Myocyte (in vitro differentiated cells): ENCODE data around the gene MUC5AC. TPM values are rescaled to one million over a fixed set of nuclear protein-coding genes. Genes with fewer than 3 reads are reported as not detected.
"Not testable (repeated sequence)": the region's sequence is repeated elsewhere in the genome, so short reads cannot be mapped to it uniquely, and the experiment has no call there.

ENCODE experiments used
- DNase-seq: peaks from one replicate; pipeline ENCODE4 v3.0.0-alpha.2; 2012; ENCODE audit warnings: low read depth
- polyA plus RNA-seq: library from polyadenylated mRNA; unstranded; fragments of >200 nt; gene quantifications from one replicate; pipeline ENCODE4 v1.2.1, GENCODE V29; 2012; ENCODE audit warnings: missing spikeins
- total RNA-seq: library from RNA; depleted of rRNA; stranded (reverse); fragments of >200 nt; gene quantifications from 2 replicates; pipeline ENCODE4 v1.2.3, GENCODE V29; 2014

Gene MUC5AC
- not detected in 2 replicates for total RNA-seq
- polyA plus RNA-seq = not detected

DNA sequence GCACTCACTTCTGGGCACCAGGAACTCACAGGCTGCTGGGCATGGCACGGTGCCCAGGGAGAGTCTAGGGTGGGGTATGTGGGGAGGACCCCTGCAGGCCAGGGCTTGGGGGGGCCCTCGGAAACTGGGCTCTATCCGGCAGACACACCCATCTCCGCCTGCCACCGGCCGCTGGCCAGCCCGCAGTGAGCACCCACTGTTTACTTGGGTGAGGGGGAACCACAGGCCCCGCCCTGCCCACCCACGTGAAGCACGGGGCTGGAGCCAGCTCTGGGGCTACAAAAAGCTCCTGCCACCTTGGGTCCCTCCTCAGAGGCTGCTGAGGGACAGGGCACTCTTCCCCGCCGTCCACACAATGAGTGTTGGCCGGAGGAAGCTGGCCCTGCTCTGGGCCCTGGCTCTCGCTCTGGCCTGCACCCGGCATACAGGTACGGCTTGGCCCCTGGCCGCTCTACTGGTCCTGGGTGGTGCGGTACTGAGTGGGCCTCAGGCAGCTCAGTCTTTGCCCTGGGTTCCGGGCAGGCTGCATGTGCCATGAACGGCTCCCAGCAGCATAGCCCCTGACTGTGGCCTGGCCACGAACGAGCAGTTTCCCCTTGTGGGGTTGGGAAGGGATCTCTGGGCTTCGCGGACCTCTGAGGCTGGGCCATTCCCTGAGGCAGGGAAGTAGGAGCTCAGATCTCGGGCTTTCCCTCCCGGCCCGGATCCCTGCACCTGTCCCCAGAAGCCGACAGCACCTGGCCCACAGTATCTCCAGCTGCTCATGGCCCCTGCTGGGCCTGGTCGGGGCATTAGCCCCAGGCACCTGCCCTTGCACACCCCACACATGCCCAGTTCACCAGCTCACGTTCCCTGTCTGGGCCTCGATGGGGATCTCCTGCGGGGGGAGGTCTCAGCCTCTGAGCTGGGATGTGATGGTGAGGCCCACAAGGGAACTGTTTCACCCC, at the start of gene MUC5AC:
MUC5AC (plus strand) TSS at position 309 of the 947 bp plus-strand sequence; CDS start at position 356, 47 bp downstream.
- DNase-seq = no peak

GRCh38 chr11:1108246-1108900, 49.4 kb upstream of the MUC5AC start:
- no peak for DNase-seq

DNA sequence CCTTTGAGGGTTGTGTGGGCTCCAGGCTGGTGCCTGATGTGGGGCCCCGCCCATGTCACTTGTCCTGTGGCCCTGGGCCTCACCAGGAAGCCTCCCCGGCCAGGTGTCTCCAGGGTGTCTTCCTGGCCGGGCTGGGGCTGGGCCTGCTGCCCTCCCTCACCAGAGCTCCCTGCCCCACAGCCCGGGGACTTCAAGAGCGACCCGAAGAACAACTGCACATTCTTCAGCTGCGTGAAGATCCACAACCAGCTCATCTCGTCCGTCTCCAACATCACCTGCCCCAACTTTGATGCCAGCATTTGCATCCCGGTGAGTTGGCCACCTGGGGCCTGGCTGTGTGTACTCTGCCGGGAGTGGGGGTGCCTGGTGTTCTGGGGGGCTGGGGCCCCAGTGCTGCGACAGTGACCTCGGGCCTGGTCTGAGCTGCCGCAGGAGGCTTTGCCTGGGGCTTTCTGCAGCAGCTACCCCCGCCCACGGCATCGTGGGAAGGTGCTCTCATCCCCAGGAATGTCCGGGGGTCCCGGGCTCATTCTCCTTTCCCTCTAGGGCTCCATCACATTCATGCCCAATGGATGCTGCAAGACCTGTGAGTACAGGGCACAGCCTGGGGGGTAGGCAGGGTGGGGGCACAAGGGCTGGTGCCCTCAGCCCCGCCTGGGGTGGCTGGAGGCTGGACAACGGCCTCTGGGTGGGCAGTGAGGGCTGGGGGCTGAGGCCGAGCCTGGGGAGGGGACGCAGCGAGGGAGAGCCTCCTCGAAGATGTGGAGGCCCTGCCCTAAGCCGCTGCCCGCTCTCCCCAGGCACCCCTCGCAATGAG, 48.4 kb upstream of the MUC5AC start:
- no peak for DNase-seq

- no peak for DNase-seq
Observed at GRCh38 chr11:1109918-1110705, 47.6 kb upstream of the MUC5AC start.

GRCh38 chr11:1111545-1112212, 46.1 kb upstream of the MUC5AC start:
- no peak for DNase-seq

- no peak for DNase-seq
Observed at GRCh38 chr11:1112351-1113191, 45.2 kb upstream of the MUC5AC start.

GRCh38 chr11:1113405-1114201, 44.1 kb upstream of the MUC5AC start:
- no peak for DNase-seq

- DNase-seq = not testable (repeated sequence)
Observed at GRCh38 chr11:1115292-1115691, 42.5 kb upstream of the MUC5AC start.

GRCh38 chr11:1116104-1116503, 41.6 kb upstream of the MUC5AC start:
- DNase-seq = no peak

GRCh38 chr11:1116666-1117390, 40.9 kb upstream of the MUC5AC start:
- no peak for DNase-seq

- DNase-seq = no peak
Observed at GRCh38 chr11:1117992-1118391, 39.8 kb upstream of the MUC5AC start.

DNA sequence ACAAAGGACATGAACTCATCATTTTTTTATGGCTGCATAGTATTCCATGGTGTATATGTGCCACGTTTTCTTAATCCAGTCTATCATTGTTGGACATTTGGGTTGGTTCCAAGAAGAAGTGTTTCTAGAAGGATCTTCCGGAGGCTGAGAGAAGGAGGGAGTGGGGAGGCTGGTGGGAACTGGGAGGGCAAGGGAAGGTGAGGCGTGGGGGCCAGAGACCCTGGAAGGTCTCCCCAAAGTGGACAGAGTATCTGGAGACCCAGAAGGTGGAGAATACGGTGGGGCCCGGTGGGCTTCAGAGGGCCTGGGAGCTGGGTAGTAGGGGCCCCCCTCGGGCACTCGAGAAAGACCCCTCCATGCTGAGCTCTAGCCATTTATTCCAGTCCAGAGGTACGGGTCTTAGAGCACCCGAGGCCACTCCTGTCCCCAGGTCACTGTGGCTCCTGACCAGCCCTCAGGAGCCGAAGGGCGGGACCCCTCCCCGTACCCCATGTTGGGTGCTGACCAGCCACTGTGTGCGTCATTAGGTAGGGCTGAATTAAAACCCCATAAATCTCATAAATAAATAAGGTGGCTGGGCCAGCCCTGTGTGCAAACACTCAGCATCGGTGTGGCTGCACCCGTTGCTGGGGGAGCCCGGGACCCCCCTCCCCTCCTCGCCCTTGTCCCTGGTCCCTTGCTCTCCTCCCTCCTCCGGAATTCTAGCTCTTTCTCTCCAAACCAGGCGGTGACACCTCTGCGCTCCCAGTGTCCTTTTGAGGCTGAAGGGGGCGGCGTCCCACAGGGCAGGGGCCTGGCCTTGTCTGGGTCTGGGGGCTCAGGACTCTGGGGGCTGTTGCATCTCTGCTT, 38.8 kb upstream of the MUC5AC start:
- no peak for DNase-seq

DNA sequence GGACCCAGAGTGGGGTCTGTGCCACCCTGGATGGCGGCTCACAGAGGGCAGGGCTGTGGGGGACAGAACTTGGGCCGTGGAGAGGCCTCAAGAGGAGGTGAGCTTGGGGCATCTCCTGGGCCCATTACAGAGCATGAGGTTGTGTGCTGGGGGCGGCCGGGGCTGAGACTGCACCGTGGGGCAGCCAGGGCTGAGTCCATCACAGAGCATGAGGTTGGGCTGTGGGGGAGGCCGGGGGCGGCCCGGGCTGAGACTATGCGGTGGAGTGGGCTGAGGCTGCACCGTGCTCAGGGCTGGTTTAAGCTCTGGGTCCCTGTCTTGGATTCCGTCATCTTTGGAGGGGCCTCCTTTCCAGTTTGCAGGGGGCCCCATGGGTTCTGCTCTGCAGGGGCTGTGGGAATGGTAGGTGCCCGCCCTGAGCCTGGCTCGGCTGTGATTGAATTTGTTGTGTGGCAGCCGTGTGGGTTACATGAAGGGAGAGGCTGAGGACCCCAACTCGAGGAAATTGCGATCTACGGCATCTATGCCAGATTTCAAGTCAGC, 38.1 kb upstream of the MUC5AC start:
- DNase-seq = no peak

- DNase-seq = no peak
Observed at GRCh38 chr11:1120532-1121330, 37.0 kb upstream of the MUC5AC start.

DNA sequence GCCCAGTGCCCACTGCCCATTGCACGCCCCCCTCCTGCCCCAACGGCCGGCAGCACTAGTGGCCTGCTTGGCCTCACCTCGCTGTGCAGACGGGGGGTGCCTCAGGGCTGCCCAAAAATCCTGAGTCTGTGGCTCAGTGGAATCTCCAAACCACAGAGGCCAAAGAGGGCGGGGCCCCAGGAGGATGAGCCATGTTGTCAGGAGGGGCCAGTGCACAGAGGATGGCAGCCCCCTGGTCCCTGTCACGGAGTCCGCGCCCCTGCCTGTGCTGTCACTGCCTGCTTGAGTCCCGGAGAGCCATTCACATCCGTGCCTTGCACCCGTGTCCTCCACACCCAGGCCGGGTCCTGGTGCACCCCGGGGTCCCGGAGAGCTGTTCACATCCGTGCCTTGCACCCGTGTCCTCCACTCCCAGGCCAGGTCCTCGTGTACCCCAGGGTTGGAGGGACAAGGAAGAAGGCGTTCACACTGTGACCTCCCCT, 36.4 kb upstream of the MUC5AC start:
- DNase-seq = no peak
